GM12892 (cell line): ENCODE data around the gene TYRO3.

Source experiments
- POLR2A ChIP-seq: IDR thresholded peaks from 2 replicates; pipeline ENCODE4 v1.6.1; 2011; ENCODE audit warnings: low read depth, low read length, control low read depth
- POLR2AphosphoS5 ChIP-seq: IDR thresholded peaks from 2 replicates; pipeline ENCODE4 v1.6.1; 2011; ENCODE audit warnings: low read depth, low read length, control low read depth

GRCh38 chr15:41585127-41586047 is 26.4 kb downstream of the TYRO3 start:
- no peak for TF ChIP-seq POLR2AphosphoS5
- no peak for TF ChIP-seq POLR2A
